KMS-11 (cell line): ENCODE results near the gene FOXF2.

ENCODE experiments used
- H2AFZ ChIP-seq: fragments of 200-600 bp; sonication (generic); 2 replicates; pipeline ENCODE4 v1.6.1; 2016; ENCODE audit warnings: antibody characterized with exemption, mixed run types, low read depth
- H3K27ac ChIP-seq: fragments of 200-600 bp; sonication (generic); 2 replicates; pipeline ENCODE4 v1.6.1; 2016; ENCODE audit warnings: mild to moderate bottlenecking, mixed run types
- H3K27me3 ChIP-seq: fragments of 200-600 bp; sonication (generic); 2 replicates; pipeline ENCODE4 v1.6.1; 2017; ENCODE audit warnings: mild to moderate bottlenecking, low read depth, mixed run types, moderate library complexity; ENCODE audit not compliant: insufficient read depth
- H3K36me3 ChIP-seq: fragments of 200-600 bp; sonication (generic); 2 replicates; pipeline ENCODE4 v1.6.1; 2017; ENCODE audit warnings: mild to moderate bottlenecking, mixed run types; ENCODE audit not compliant: insufficient read depth
- H3K4me1 ChIP-seq: fragments of 200-600 bp; sonication (generic); 2 replicates; pipeline ENCODE4 v1.6.1; 2016; ENCODE audit warnings: mild to moderate bottlenecking, low read depth, mixed run types; ENCODE audit not compliant: poor library complexity, severe bottlenecking
- H3K4me2 ChIP-seq: fragments of 200-600 bp; sonication (generic); 2 replicates; pipeline ENCODE4 v1.7.0; 2016; ENCODE audit warnings: mild to moderate bottlenecking, mixed run types
- H3K4me3 ChIP-seq: fragments of 200-600 bp; sonication (generic); IDR thresholded peaks from 2 replicates; pipeline ENCODE4 v1.6.1; 2017; ENCODE audit warnings: low read depth, low read length, mixed read lengths; ENCODE audit not compliant: insufficient read depth
- H3K79me2 ChIP-seq: fragments of 200-600 bp; sonication (generic); 2 replicates; pipeline ENCODE4 v1.6.1; 2016; ENCODE audit warnings: low read depth, mixed run types; ENCODE audit not compliant: insufficient read depth
- H3K9ac ChIP-seq: fragments of 200-600 bp; sonication (generic); 2 replicates; pipeline ENCODE4 v1.6.1; 2016; ENCODE audit warnings: mild to moderate bottlenecking, mixed run types
- H4K20me1 ChIP-seq: fragments of 200-600 bp; sonication (generic); 2 replicates; pipeline ENCODE4 v1.6.1; 2016; ENCODE audit warnings: mild to moderate bottlenecking, mixed run types; ENCODE audit not compliant: insufficient read depth
- CTCF ChIP-seq: fragments of 200-600 bp; sonication (generic); conservative IDR thresholded peaks from 2 replicates; pipeline ENCODE4 v1.6.1; 2017; ENCODE audit warnings: low read depth, mild to moderate bottlenecking, antibody characterized with exemption, low read length, moderate library complexity, mixed read lengths

Gene FOXF2

GRCh38 chr6:1416820-1417219 lies 27.4 kb downstream of the FOXF2 start:
- Histone ChIP-seq H3K4me2 (no peak overlapping the region), H3K36me3 (no peaks in the 10 kb centered on the region), H3K27me3 (no peaks in the 10 kb centered on the region), H4K20me1 (no peaks in the 10 kb centered on the region), H2AFZ (no peak overlapping the region), H3K27ac (no peak overlapping the region), H3K9ac (no peak overlapping the region), H3K4me1 (no peaks in the 10 kb centered on the region), H3K4me3 (no peak overlapping the region), H3K79me2 (no peaks in the 10 kb centered on the region)
- TF ChIP-seq CTCF = no peak

GRCh38 chr6:1417718-1418117 lies 28.3 kb downstream of the FOXF2 start:
- H3K4me2 ChIP-seq = no peak overlapping the region
- no peaks in the 10 kb centered on the region for H3K79me2 ChIP-seq
- H2AFZ ChIP-seq = no peak overlapping the region
- no peak overlapping the region for H3K4me3 ChIP-seq
- no peaks in the 10 kb centered on the region for H3K36me3 ChIP-seq
- no peak for TF ChIP-seq CTCF
- no peak overlapping the region for H3K27ac ChIP-seq
- H3K4me1 ChIP-seq = no peaks in the 10 kb centered on the region
- no peak overlapping the region for H3K9ac ChIP-seq
- H4K20me1 ChIP-seq = no peaks in the 10 kb centered on the region
- H3K27me3 ChIP-seq = no peaks in the 10 kb centered on the region

- H4K20me1 ChIP-seq = no peaks in the 10 kb centered on the region
- H2AFZ ChIP-seq = no peak overlapping the region
- no peaks in the 10 kb centered on the region for H3K4me1 ChIP-seq
- no peak overlapping the region for H3K9ac ChIP-seq
- TF ChIP-seq CTCF = no peak
- no peak overlapping the region for H3K4me3 ChIP-seq
- no peaks in the 10 kb centered on the region for H3K36me3 ChIP-seq
- no peak overlapping the region for H3K4me2 ChIP-seq
- H3K27ac ChIP-seq = no peak overlapping the region
- H3K27me3 ChIP-seq = no peaks in the 10 kb centered on the region
- H3K79me2 ChIP-seq = no peaks in the 10 kb centered on the region
Measured at GRCh38 chr6:1418471-1419191, 29.3 kb downstream of the FOXF2 start.

- Histone ChIP-seq H4K20me1 (no peaks in the 10 kb centered on the region), H3K4me3 (no peak overlapping the region), H3K36me3 (no peaks in the 10 kb centered on the region), H3K9ac (no peak overlapping the region), H3K4me2 (no peak overlapping the region), H2AFZ (no peak overlapping the region), H3K27ac (no peak overlapping the region), H3K79me2 (no peaks in the 10 kb centered on the region), H3K27me3 (no peaks in the 10 kb centered on the region), H3K4me1 (no peaks in the 10 kb centered on the region)
- TF ChIP-seq CTCF = no peak
Measured at GRCh38 chr6:1420382-1420781, 31.0 kb downstream of the FOXF2 start.
